Measurements from ENCODE around the gene PRSS36.

- TF ChIP-seq ARNT (IDR thresholded peaks at IDR 0.05) (no peak), FOXM1 (IDR thresholded peaks at IDR 0.05; ENCODE audit: borderline replicate concordance) (no peak), TARDBP (IDR thresholded peaks at IDR 0.05) (no peak), HDGF (IDR thresholded peaks at IDR 0.05; ENCODE audit: borderline replicate concordance) (no peak), BHLHE40 (IDR thresholded peaks at IDR 0.05; ENCODE audit: borderline replicate concordance) (no peak), ELF4 (IDR thresholded peaks at IDR 0.05) (no peak), NFRKB (IDR thresholded peaks at IDR 0.05) (no peak), SP1 (IDR thresholded peaks at IDR 0.05) (no peak), PKNOX1 (IDR thresholded peaks at IDR 0.05) (no peak), CTBP1 (IDR thresholded peaks at IDR 0.05; ENCODE audit: borderline replicate concordance) (no peak), SUZ12 (IDR thresholded peaks at IDR 0.05) (no peak), ZNF384 (IDR thresholded peaks at IDR 0.05) (no peak), FOXA1 (IDR thresholded peaks at IDR 0.05) (no peak), FOXK2 (IDR thresholded peaks at IDR 0.05) (no peak)
Measured at GRCh38 chr16:31148281-31148728, 1.6 kb downstream of the PRSS36 start.
